GM06990 (cell line): ENCODE data around the gene ALG13.

Experiments
- DNase-seq: peaks from one replicate; pipeline ENCODE4 v3.0.0-alpha.2; 2011; ENCODE audit not compliant: insufficient read length; ENCODE audit errors: extremely low read depth
- H3K27me3 ChIP-seq: replicated peaks from 2 replicates; pipeline ENCODE4 v1.6.0; 2011; ENCODE audit warnings: low read length; ENCODE audit not compliant: control insufficient read depth, insufficient read depth
- H3K36me3 ChIP-seq: 2 replicates; pipeline ENCODE4 v1.5.1; 2011; ENCODE audit warnings: low read length; ENCODE audit not compliant: control insufficient read depth, insufficient read depth
- H3K4me3 ChIP-seq: replicated peaks from 2 replicates; pipeline ENCODE4 v1.5.1; 2011; ENCODE audit warnings: low read depth, mild to moderate bottlenecking, control low read depth, low read length
- CTCF ChIP-seq: IDR thresholded peaks from 2 replicates; pipeline ENCODE4 v1.5.1; 2011; ENCODE audit warnings: low read length, control low read depth, mild to moderate bottlenecking, inconsistent platforms; ENCODE audit not compliant: insufficient read depth, poor library complexity, severe bottlenecking

The ALG13 gene

GRCh38 chrX:111648802-111649201, 32.2 kb upstream of the ALG13 start:
- no peak overlapping the region for H3K4me3 ChIP-seq
- H3K36me3 ChIP-seq = no peaks in the 10 kb centered on the region
- no peak for DNase-seq
- no peaks in the 10 kb centered on the region for H3K27me3 ChIP-seq
- TF ChIP-seq CTCF = no peak

DNA sequence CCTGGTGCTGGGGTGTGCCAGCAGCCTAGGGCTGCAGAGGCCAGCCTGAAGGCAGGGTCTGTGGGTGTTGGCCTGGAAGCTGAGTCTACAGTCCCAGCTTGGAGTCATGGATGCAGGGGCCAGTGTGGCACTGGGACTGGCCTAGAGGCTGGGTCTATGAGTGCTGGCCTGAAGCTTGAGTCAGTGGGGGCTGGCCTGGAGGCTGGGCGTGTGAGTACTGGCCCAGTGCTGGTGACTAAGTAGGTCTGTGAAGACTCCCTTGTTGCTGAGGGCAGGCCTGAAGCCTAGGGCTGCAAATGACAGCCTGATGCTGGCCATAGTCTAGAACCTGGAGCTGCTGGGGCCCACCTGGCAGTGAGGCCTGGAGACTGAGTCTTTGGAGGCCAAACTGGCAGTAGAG, 31.3 kb upstream of the ALG13 start:
- Histone ChIP-seq H3K27me3 (no peaks in the 10 kb centered on the region), H3K36me3 (no peaks in the 10 kb centered on the region), H3K4me3 (no peak overlapping the region)
- DNase-seq = no peak
- no peak for TF ChIP-seq CTCF

DNA sequence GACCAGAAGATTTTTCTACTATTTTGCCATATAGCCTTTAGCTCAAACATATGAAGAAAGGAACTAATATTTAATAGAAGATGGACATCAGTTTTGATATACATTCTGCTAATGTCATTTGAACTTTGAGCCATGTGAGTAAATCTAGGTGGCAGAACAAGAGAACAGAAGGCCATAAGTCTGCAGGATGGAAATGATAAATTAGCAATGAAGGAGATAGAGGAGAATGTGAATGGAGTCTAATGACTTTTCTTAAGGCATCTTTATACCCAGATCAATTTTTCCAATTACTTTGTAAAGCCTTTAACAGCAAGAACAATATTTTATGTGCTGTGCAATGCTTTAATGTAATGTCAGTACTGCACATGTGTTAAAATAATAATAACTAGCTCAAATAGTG, 30.1 kb upstream of the ALG13 start:
- Histone ChIP-seq H3K27me3 (no peaks in the 10 kb centered on the region), H3K4me3 (no peak overlapping the region), H3K36me3 (no peaks in the 10 kb centered on the region)
- DNase-seq = no peak
- TF ChIP-seq CTCF = no peak

DNA sequence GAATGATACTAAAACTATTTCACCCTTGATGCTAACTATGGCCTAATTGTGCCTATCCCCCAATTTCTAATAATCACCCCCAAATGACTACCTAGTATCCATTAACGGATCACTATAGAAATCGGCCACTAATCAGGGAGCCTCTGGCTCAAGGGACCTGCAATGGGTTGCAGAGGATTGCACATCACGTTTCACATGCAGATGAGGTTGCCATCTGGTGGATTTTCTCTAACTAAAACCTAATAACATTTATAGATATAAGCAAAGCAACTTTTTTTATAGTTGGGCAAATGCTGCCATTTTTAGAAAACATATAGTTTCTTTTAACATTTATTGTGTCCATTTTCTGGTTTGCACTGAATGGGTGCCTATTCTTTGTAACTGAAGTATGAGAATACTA, 28.3 kb upstream of the ALG13 start:
- Histone ChIP-seq H3K27me3 (no peaks in the 10 kb centered on the region), H3K36me3 (no peaks in the 10 kb centered on the region), H3K4me3 (no peak overlapping the region)
- DNase-seq = no peak
- TF ChIP-seq CTCF = no peak

GRCh38 chrX:111661241-111661640, 19.7 kb upstream of the ALG13 start:
- no peak for DNase-seq
- no peak for TF ChIP-seq CTCF
- Histone ChIP-seq H3K27me3 (no peaks in the 10 kb centered on the region), H3K36me3 (no peaks in the 10 kb centered on the region), H3K4me3 (no peak overlapping the region)

DNA sequence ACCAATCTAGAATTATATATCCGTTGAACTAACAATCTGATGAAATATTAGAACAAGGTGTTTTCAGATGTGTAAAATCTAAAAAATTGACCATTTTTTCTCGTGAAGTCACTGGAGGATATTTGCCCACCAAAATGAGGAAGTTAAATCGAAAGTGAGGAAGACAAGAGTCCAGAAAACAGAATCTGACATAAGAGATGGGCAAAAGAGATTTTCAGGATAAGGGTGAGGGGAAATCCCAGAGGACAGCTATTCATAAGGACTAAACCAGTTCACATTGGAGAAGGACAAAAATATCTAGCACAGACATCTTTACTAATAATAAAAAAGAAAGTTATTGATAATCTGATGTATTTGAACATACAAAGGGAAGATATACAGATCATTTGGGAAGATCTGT, 18.7 kb upstream of the ALG13 start:
- DNase-seq = no peak
- Histone ChIP-seq H3K27me3 (no peaks in the 10 kb centered on the region), H3K4me3 (no peak overlapping the region), H3K36me3 (no peaks in the 10 kb centered on the region)
- TF ChIP-seq CTCF = no peak
